Lower lobe of right lung (tissue), 2 donors: Measurements from ENCODE around the gene LDLRAD4. TPM values are rescaled to one million over a fixed set of nuclear protein-coding genes. Genes with fewer than 3 reads are reported as not detected.

Source experiments
- ATAC-seq, 2 donors: fragments of 200-7000 bp; cut with Tn5 transposase; one replicate each; pipeline ENCODE4 v1.9.1; 2020 to 2022; ENCODE audit warnings: mild to moderate bottlenecking in 2 of 2, moderate library complexity in 2 of 2
- DNase-seq: peaks from one replicate; pipeline ENCODE4 v3.0.0-alpha.2; 2020
- H3K27ac ChIP-seq: fragments of 200-600 bp; one replicate; pipeline ENCODE4 v1.8.0; 2022
- H3K27me3 ChIP-seq: fragments of 200-600 bp; one replicate; pipeline ENCODE4 v1.8.0; 2022; ENCODE audit warnings: low read depth
- H3K36me3 ChIP-seq: fragments of 200-600 bp; one replicate; pipeline ENCODE4 v1.8.0; 2022; ENCODE audit warnings: mild to moderate bottlenecking
- H3K4me1 ChIP-seq: fragments of 200-600 bp; one replicate; pipeline ENCODE4 v1.8.0; 2022
- H3K4me3 ChIP-seq: fragments of 200-600 bp; one replicate; pipeline ENCODE4 v1.8.0; 2022; ENCODE audit warnings: mild to moderate bottlenecking
- H3K9me3 ChIP-seq: fragments of 200-600 bp; one replicate; pipeline ENCODE4 v1.8.0; 2022
- intact Hi-C: fragments of 100-400 bp; cut with DNase I; formaldehyde crosslinking; loops from one replicate; pipeline ENCODE4 v1.11.0; 2022
- total RNA-seq: library from RNA; stranded (reverse); fragmentation: NEBNext Ultra II Directional; extraction: Animal tissue kit (Norgen Biotek cat#: 25700); gene quantifications from one replicate; pipeline ENCODE4 v1.2.1, GENCODE V29; 2021
- TF ChIP-seq, protein P1 (sequence below): fragments of 200-600 bp; IDR thresholded peaks from one replicate; pipeline ENCODE4 v1.8.0; 2022; ENCODE audit warnings: antibody characterized with exemption, mild to moderate bottlenecking
- donor health status: DM: no; HTN: yes; CAD: no; lungs with severe emphysema.

LDLRAD4 gene
- total RNA-seq, 1 donor from 2014 or later: 24.6 TPM

DNA sequence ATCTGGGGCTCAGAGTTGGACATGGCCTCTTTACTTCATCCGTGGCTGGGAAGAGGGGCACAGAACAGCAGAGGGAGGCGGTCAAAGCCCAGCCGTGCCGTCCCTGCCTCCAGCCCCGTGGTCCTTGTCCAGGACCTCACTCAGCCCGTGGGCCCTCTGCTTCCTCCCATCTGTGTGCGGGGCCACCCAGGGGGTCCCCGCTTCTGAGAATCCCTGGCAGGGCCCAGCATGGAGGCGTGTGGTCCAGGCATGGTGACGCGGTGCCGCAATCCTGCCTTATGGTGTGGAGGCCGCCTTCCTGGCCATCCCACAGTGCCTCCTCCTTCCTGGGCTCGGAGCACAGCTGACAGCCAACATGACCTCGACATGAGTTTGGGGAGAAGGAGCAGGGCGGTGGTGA lies 275.2 kb downstream of the LDLRAD4 start:
- Histone ChIP-seq H3K4me3 (no peak overlapping the region), H3K27me3 (no peaks in the 10 kb centered on the region), H3K4me1 (no peaks in the 10 kb centered on the region), H3K36me3 (no peaks in the 10 kb centered on the region), H3K9me3 (no peaks in the 10 kb centered on the region), H3K27ac (no peak overlapping the region)
- peak in 1 of 2 donors; percentile 25 for ATAC-seq
- TF ChIP-seq, protein P1, sequence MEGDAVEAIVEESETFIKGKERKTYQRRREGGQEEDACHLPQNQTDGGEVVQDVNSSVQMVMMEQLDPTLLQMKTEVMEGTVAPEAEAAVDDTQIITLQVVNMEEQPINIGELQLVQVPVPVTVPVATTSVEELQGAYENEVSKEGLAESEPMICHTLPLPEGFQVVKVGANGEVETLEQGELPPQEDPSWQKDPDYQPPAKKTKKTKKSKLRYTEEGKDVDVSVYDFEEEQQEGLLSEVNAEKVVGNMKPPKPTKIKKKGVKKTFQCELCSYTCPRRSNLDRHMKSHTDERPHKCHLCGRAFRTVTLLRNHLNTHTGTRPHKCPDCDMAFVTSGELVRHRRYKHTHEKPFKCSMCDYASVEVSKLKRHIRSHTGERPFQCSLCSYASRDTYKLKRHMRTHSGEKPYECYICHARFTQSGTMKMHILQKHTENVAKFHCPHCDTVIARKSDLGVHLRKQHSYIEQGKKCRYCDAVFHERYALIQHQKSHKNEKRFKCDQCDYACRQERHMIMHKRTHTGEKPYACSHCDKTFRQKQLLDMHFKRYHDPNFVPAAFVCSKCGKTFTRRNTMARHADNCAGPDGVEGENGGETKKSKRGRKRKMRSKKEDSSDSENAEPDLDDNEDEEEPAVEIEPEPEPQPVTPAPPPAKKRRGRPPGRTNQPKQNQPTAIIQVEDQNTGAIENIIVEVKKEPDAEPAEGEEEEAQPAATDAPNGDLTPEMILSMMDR: no peak
- no peak for DNase-seq
- intact Hi-C loops: no loop called here

DNA sequence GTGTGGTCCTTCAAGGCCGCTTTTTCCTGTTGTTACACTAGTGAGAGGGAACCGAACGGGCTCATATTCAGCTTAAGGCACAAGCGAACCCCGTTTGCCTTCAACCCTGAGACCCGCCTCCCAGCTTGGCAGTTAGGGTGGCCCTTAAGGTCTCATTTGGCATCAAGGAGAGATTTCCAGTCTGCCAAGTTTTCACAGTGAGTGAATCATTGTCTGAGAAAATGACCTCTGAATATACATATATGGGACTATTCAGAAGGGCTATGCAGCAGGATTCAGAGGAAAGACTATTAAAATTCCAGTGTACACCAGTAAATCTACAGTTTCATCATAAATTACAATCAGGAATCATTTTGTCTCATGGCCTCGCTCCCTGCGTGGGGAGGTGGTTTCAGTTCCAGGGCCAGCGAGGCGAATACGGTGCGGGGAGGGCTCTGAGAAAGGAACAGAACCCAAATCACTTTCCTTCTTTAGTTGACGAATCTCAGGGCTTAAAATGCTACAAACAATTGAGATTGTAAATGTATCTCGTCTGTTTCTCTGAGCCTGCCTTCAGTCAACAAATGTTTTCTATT lies 276.4 kb downstream of the LDLRAD4 start:
- DNase-seq (no peak), ATAC-seq (no peak)
- Histone ChIP-seq H3K4me1 (peaks cover 3% of the 10 kb centered on the region), H3K27me3 (no peaks in the 10 kb centered on the region), H3K27ac (no peak overlapping the region), H3K36me3 (no peaks in the 10 kb centered on the region), H3K4me3 (no peak overlapping the region), H3K9me3 (no peaks in the 10 kb centered on the region)
- TF ChIP-seq, protein P1: no peak
- intact Hi-C loops: no loop called here

DNA sequence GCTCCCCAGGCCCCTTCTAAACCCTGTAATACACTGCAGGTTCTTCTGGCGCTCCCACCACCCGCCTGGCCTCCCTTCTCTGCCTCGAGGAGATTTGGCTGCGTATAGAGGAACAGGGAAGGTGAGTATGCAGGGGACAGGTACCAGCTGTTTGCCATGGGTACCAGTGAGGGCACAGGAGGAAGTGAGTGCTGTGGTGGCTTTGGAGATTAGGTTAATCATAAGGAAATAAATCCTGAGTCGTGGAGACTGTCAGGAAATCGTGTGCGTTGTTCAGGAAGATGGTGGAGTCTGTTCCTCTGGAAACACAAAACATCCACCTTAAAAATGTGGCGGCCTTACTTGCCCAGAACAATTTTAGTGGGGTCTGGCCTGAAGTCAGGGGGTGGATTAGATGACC lies 277.4 kb downstream of the LDLRAD4 start:
- H3K9me3 ChIP-seq: no peaks in the 10 kb centered on the region
- no peak for ATAC-seq
- no peak for DNase-seq
- H3K27ac ChIP-seq: no peak overlapping the region
- H3K4me1 ChIP-seq: peaks cover 13% of the 10 kb centered on the region
- no peaks in the 10 kb centered on the region for H3K27me3 ChIP-seq
- no peak overlapping the region for H3K4me3 ChIP-seq
- intact Hi-C loops: no loop called here
- H3K36me3 ChIP-seq: no peaks in the 10 kb centered on the region
- TF ChIP-seq, protein P1: no peak

DNA sequence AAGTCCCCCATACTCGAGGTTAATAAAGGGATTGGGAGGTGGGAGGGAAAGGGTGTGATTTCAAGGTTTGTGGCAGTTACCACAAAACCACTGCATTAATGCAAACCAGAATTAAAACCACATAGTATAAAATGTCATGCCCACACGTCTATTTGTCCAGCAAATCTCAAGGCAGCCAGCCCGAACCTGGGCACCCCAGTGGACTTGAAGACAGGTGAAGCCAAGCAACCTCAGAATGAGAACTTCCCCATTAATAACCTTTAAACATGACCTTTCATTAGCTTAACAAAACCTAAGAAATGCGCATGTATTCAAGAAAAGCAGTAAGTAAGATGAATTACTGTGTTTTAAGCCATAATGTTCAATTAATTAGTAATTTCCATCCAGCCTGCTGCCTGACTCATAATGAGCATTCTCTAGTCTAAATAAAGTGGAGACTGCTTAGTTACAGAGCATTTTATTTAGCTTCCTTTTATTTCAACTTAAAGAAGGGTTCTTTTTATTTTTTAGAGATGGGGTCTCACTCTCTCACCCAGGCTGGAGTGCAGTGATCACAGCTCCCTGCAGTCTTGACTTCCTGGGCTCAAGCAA lies 278.2 kb downstream of the LDLRAD4 start:
- Histone ChIP-seq H3K9me3 (no peaks in the 10 kb centered on the region), H3K4me1 (peaks cover 21% of the 10 kb centered on the region), H3K36me3 (no peaks in the 10 kb centered on the region), H3K27ac (no peak overlapping the region), H3K27me3 (no peaks in the 10 kb centered on the region), H3K4me3 (no peak overlapping the region)
- ATAC-seq (no peak), DNase-seq (no peak)
- intact Hi-C loops: no loop called here
- TF ChIP-seq, protein P1: no peak

DNA sequence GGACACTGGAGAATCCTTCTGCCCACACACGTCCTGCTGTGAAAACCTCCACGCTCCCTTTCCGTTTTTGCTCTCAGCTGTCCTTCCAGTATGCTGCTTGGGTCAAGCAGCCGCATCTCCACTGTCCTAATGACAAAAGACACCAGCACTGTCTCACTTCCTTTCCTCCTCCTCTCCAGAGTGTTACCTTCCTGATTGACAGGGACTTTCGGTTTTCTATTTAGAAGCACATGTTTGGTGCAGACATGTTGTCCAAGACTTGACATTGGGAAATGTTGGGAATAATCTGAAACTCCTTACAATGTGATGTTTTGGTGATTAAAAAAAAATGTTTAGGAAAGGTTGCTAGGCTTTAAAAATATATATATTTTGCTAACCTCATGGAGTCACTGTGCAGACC lies 281.2 kb downstream of the LDLRAD4 start:
- Histone ChIP-seq H3K27ac (peak overlapping the region; percentile 74), H3K4me3 (peak overlapping the region; percentile 20), H3K9me3 (no peaks in the 10 kb centered on the region), H3K4me1 (peaks cover 26% of the 10 kb centered on the region), H3K27me3 (no peaks in the 10 kb centered on the region), H3K36me3 (no peaks in the 10 kb centered on the region)
- ATAC-seq: no peak
- TF ChIP-seq, protein P1: no peak
- no peak for DNase-seq
- intact Hi-C loops: no loop called here
